ENCODE measurements around the gene PRND. TPM values are rescaled to one million over a fixed set of nuclear protein-coding genes. Genes with fewer than 3 reads are reported as not detected.

PRND gene
- total RNA-seq, 1 donor from 2014 or later: 371 TPM

- H3K9me3 Mint-ChIP-seq (ENCODE audit: unreplicated experiment): no peaks in the 10 kb centered on the region
- no peak for DNase-seq (ENCODE audit: low spot score)
- H3K27ac Mint-ChIP-seq (ENCODE audit: unreplicated experiment): peak overlapping the region; percentile 57
- peaks cover 41% of the 10 kb centered on the region for H3K36me3 Mint-ChIP-seq (ENCODE audit: low read depth, unreplicated experiment)
- H3K27me3 Mint-ChIP-seq (ENCODE audit: unreplicated experiment): peaks cover 7% of the 10 kb centered on the region
- peak overlapping the region; percentile 89 for H3K4me3 Mint-ChIP-seq (ENCODE audit: unreplicated experiment)
- peaks cover 68% of the 10 kb centered on the region for H3K4me1 Mint-ChIP-seq (ENCODE audit: unreplicated experiment)
- no peak for TF ChIP-seq CTCF (IDR thresholded peaks at IDR 0.05; ENCODE audit: unreplicated experiment)
Observed at GRCh38 chr20:4724459-4725262, 3.0 kb downstream of the PRND start.

- H3K36me3 Mint-ChIP-seq (ENCODE audit: low read depth, unreplicated experiment): peaks cover 41% of the 10 kb centered on the region
- peak overlapping the region; percentile 57 for H3K27ac Mint-ChIP-seq (ENCODE audit: unreplicated experiment)
- H3K27me3 Mint-ChIP-seq (ENCODE audit: unreplicated experiment): peaks cover 4% of the 10 kb centered on the region
- peaks cover 68% of the 10 kb centered on the region for H3K4me1 Mint-ChIP-seq (ENCODE audit: unreplicated experiment)
- no peak for DNase-seq (ENCODE audit: low spot score)
- TF ChIP-seq CTCF (IDR thresholded peaks at IDR 0.05; ENCODE audit: unreplicated experiment): no peak
- H3K9me3 Mint-ChIP-seq (ENCODE audit: unreplicated experiment): no peaks in the 10 kb centered on the region
- H3K4me3 Mint-ChIP-seq (ENCODE audit: unreplicated experiment): peak overlapping the region; percentile 89
Observed at GRCh38 chr20:4725263-4725550, 3.5 kb downstream of the PRND start.

GRCh38 chr20:4726710-4727397, 5.1 kb downstream of the PRND start:
- H3K27me3 Mint-ChIP-seq (ENCODE audit: unreplicated experiment): peaks cover 4% of the 10 kb centered on the region
- H3K36me3 Mint-ChIP-seq (ENCODE audit: low read depth, unreplicated experiment): peaks cover 41% of the 10 kb centered on the region
- peaks cover 72% of the 10 kb centered on the region for H3K4me1 Mint-ChIP-seq (ENCODE audit: unreplicated experiment)
- no peak for DNase-seq (ENCODE audit: low spot score)
- peak overlapping the region; percentile 43 for H3K4me3 Mint-ChIP-seq (ENCODE audit: unreplicated experiment)
- no peak for TF ChIP-seq CTCF (IDR thresholded peaks at IDR 0.05; ENCODE audit: unreplicated experiment)
- no peaks in the 10 kb centered on the region for H3K9me3 Mint-ChIP-seq (ENCODE audit: unreplicated experiment)
- H3K27ac Mint-ChIP-seq (ENCODE audit: unreplicated experiment): peak overlapping the region; percentile 34

GRCh38 chr20:4728120-4728760, 6.5 kb downstream of the PRND start:
- H3K9me3 Mint-ChIP-seq (ENCODE audit: unreplicated experiment): no peaks in the 10 kb centered on the region
- no peak for TF ChIP-seq CTCF (IDR thresholded peaks at IDR 0.05; ENCODE audit: unreplicated experiment)
- peaks cover 42% of the 10 kb centered on the region for H3K36me3 Mint-ChIP-seq (ENCODE audit: low read depth, unreplicated experiment)
- DNase-seq (ENCODE audit: low spot score): no peak
- peak overlapping the region; percentile 24 for H3K27ac Mint-ChIP-seq (ENCODE audit: unreplicated experiment)
- H3K4me3 Mint-ChIP-seq (ENCODE audit: unreplicated experiment): peak overlapping the region; percentile 65
- H3K4me1 Mint-ChIP-seq (ENCODE audit: unreplicated experiment): peaks cover 73% of the 10 kb centered on the region
- H3K27me3 Mint-ChIP-seq (ENCODE audit: unreplicated experiment): peaks cover 10% of the 10 kb centered on the region
